ENCODE data around the gene LIPM.

LIPM gene

GRCh38 chr10:88786032-88786770, 16.3 kb upstream of the LIPM start:
- H3K4me3 ChIP-seq (replicated peaks in 1 of 2; ENCODE audit: low read depth in 2 of 2, low read length in 2 of 2), result no peak overlapping the region
- no peak for DNase-seq (ENCODE audit: low read depth in 2 of 2)
- TF ChIP-seq CTCF (IDR thresholded peaks at IDR 0.05; ENCODE audit: low read depth, low read length), result no peak

GRCh38 chr10:88787463-88787862, 15.1 kb upstream of the LIPM start:
- no peak for DNase-seq (ENCODE audit: low read depth in 2 of 2)
- H3K4me3 ChIP-seq (replicated peaks in 1 of 2; ENCODE audit: low read depth in 2 of 2, low read length in 2 of 2), result no peak overlapping the region
- TF ChIP-seq CTCF (IDR thresholded peaks at IDR 0.05; ENCODE audit: low read depth, low read length), result no peak

- DNase-seq (ENCODE audit: low read depth in 2 of 2), result no peak
- no peak overlapping the region for H3K4me3 ChIP-seq (replicated peaks in 1 of 2; ENCODE audit: low read depth in 2 of 2, low read length in 2 of 2)
- TF ChIP-seq CTCF (IDR thresholded peaks at IDR 0.05; ENCODE audit: low read depth, low read length), result no peak
Observed at GRCh38 chr10:88788924-88789323, 13.6 kb upstream of the LIPM start.

- peak in 1 of 2 donors; percentile 45 for DNase-seq (ENCODE audit: low read depth in 2 of 2)
- TF ChIP-seq CTCF (IDR thresholded peaks at IDR 0.05; ENCODE audit: low read depth, low read length), result peak; percentile 63
- no peak overlapping the region for H3K4me3 ChIP-seq (replicated peaks in 1 of 2; ENCODE audit: low read depth in 2 of 2, low read length in 2 of 2)
Observed at GRCh38 chr10:88791924-88792323, 10.6 kb upstream of the LIPM start.

GRCh38 chr10:88792661-88793060, 9.9 kb upstream of the LIPM start:
- peak; percentile 81 to 82 for DNase-seq (ENCODE audit: low read depth in 2 of 2)
- TF ChIP-seq CTCF (IDR thresholded peaks at IDR 0.05; ENCODE audit: low read depth, low read length), result no peak
- H3K4me3 ChIP-seq (replicated peaks in 1 of 2; ENCODE audit: low read depth in 2 of 2, low read length in 2 of 2), result no peak overlapping the region

GRCh38 chr10:88793712-88794299, 8.7 kb upstream of the LIPM start:
- DNase-seq (ENCODE audit: low read depth in 2 of 2), result peak; percentile 46 to 61
- H3K4me3 ChIP-seq (replicated peaks in 1 of 2; ENCODE audit: low read depth in 2 of 2, low read length in 2 of 2), result no peak overlapping the region
- TF ChIP-seq CTCF (IDR thresholded peaks at IDR 0.05; ENCODE audit: low read depth, low read length), result no peak

Measured in cardiac fibroblast (primary cell).